Fibroblast of peridontal ligament (primary cell): ENCODE data around the gene SHOC1.
"Not testable (repeated sequence)": the region's sequence is repeated elsewhere in the genome, so short reads cannot be mapped to it uniquely, and the experiment has no call there.

Experiments
- DNase-seq: peaks from one replicate; pipeline ENCODE4 v3.0.0-alpha.2; 2010; ENCODE audit errors: extremely low read depth

The SHOC1 gene

DNA sequence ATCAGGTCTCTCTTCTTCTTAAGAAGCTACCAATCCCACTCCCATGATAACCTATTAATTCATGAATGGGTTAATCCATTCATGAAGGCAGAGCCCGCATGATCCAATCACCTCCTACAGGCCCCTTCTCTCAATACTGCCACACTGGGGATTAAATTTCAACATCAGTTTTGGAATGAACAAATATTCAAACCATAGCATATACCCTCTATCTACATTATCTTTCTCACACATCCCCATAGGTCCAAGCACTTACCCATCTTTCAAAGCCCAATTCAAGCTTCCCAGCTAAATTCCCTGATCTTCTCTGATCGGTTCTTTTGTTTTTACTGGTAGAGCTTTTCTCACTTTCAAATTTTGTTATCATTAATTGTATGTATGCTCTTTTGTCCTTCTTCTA is 10.5 kb upstream of the SHOC1 start:
- no peak for DNase-seq

DNA sequence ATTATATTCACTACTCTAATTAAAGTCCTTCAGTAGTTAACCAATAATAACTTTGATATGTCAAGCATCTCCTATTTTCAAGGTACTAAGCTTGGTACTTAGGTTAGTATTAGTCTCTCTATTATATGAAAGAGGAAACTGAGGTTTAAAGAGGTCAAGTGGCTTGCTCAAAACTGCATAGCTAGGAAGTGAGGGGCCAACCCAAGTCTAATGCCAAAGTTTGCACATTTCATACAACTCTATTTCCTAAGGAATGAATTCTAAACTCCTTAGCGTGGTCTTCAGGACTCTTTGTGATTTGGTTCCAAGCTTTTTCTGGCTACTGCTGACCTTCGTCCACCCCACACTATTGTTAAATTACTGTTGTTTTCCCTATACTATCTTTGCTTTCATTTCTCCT is 9.9 kb upstream of the SHOC1 start:
- no peak for DNase-seq

DNA sequence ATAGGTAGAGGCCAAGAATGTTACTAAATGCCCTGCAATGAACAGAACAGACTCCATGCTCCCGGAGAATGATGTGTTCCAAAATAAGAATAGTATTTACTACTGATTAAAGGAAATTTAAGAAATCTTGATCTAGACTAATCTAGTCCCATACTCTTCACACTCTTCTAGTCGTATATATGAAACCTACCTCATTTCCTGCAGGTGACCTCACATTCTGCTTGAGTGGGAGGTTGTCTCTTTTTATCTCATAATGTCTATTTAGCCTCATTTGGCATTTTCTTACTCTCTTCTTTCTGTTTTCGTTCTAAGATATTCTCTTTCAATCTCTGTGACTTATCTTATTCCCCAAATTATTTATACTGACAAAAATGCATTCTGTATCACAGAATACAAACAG is 9.2 kb upstream of the SHOC1 start:
- no peak for DNase-seq

GRCh38 chr9:111799915-111800526 is 5.3 kb upstream of the SHOC1 start:
- DNase-seq: no peak

- DNase-seq: no peak
Observed at GRCh38 chr9:111799506-111799905, 4.8 kb upstream of the SHOC1 start.

DNA sequence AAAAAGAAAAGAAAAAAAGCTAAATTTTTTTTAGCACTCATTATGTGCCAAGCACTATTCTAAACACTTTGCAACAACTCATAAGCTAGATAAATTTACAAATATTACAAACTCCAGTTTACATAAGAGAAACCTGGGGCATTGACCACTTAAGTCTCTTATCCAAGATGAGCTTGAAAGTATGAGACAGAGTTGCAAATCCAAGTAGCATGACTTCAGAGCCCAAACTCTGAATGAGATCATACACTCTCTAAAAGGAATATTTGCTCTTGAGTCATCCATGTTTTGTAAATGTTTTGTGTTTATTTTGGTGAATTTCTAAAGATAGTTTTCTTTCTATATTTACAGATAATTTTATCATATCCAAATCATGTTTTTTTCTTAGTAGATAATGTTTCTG is 4.0 kb upstream of the SHOC1 start:
- DNase-seq: peak; percentile 67

DNA sequence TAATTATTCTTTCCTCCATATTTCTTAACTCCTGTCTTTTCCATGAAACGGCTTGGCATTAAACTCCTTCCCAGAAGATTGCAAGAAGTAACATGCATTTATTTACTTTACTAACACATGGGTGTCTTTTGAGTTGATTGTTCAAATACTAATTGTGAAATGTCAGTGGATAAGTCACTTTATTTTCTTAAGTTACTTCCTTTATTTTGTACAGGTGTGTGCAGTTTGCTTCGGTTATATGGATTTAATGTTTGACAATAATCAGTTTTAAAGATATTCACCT is 761 bp upstream of the SHOC1 start:
- no peak for DNase-seq

GRCh38 chr9:111791821-111792220 is 2.9 kb downstream of the SHOC1 start:
- not testable (repeated sequence) for DNase-seq

DNA sequence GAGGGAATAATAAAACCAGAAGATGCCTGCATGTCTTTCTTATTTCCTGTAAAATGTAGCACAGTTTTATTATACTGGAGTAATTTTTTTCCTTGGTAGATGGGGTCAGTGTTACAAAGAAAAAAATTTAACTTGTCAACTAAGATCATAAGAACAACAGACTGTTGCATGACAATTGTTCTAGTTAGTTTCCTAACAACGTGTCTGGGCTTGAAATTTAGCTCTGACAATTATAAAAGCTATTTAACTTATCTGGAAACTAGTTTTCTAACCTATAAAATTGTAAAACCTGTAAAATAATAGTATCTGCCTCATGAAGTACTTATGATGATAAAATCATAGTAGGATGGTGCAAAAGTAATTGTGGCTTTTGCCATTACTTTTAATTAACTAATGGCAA is 4.9 kb downstream of the SHOC1 start:
- no peak for DNase-seq

GRCh38 chr9:111783857-111784256 is 10.9 kb downstream of the SHOC1 start:
- no peak for DNase-seq

DNA sequence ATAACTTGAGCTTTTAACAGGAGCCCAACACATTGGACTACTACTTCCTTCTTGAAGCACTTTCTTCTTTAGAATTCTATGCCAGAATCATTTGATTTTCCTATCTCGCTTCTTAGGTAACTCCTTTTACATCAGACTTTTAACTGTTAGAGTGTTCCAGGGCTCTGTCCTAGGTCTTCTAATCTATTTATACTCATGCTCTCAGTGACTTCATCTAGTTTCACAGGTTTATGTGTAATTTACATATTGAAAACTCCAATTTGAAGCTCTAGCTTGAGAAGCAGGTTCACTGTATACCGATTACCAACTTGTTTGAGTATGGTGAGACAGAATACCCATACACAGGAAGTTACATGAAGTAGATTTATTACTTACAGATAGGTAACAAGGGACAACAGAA is 11.3 kb downstream of the SHOC1 start:
- no peak for DNase-seq

- DNase-seq: no peak
Observed at GRCh38 chr9:111766066-111766465, 28.7 kb downstream of the SHOC1 start.

- DNase-seq: no peak
Observed at GRCh38 chr9:111762556-111762955, 32.2 kb downstream of the SHOC1 start.

GRCh38 chr9:111759762-111760639 is 34.7 kb downstream of the SHOC1 start:
- peak; percentile 98 for DNase-seq

GRCh38 chr9:111754800-111755199 is 39.9 kb downstream of the SHOC1 start:
- DNase-seq: no peak

DNA sequence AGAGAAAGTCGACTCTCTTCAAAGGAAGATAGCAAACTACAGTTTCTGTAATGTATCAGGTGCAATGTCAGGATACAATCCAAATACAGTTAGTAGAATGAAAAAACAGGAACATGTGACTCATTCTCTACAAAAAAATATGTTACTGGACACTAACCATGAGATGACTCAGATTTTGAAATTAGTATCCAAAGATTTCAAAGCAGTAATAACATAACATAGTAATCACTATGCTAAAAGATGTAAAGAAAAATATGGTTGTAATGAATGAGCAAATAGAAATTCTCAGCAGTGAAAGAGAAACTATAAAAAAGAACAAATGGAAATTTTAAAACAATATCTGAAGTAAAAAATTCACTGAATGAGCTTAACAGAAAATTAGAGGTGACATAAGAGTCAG is 42.3 kb downstream of the SHOC1 start:
- peak; percentile 30 for DNase-seq
